NCI-H1436 treated with DMSO at 0.1 percent for 48 hours (cell line): Measurements from ENCODE around the gene KCNH5.

Experiments used
- DNase-seq: peaks from one replicate; lab custom pipeline; 2025; lab: John Stamatoyannopoulos, UW

KCNH5 gene

GRCh38 chr14:62674563-62675237 is 370.6 kb downstream of the KCNH5 start:
- no peak for DNase-seq

- no peak for DNase-seq
Measured at GRCh38 chr14:62673014-62673755, 372.1 kb downstream of the KCNH5 start.

- no peak for DNase-seq
Measured at GRCh38 chr14:62670526-62670925, 374.7 kb downstream of the KCNH5 start.

GRCh38 chr14:62667421-62667914 is 377.8 kb downstream of the KCNH5 start:
- peak; percentile 46 for DNase-seq

- DNase-seq: no peak
Measured at GRCh38 chr14:62665286-62665685, 380.0 kb downstream of the KCNH5 start.

GRCh38 chr14:62663456-62663821 is 381.8 kb downstream of the KCNH5 start:
- no peak for DNase-seq

GRCh38 chr14:62662811-62663455 is 382.3 kb downstream of the KCNH5 start:
- DNase-seq: no peak

GRCh38 chr14:62661818-62662217 is 383.4 kb downstream of the KCNH5 start:
- DNase-seq: no peak

- DNase-seq: no peak
Measured at GRCh38 chr14:62658631-62659030, 386.6 kb downstream of the KCNH5 start.

- no peak for DNase-seq
Measured at GRCh38 chr14:62657376-62657775, 387.9 kb downstream of the KCNH5 start.

GRCh38 chr14:62655166-62655565 is 390.1 kb downstream of the KCNH5 start:
- DNase-seq: no peak

GRCh38 chr14:62654641-62655040 is 390.6 kb downstream of the KCNH5 start:
- DNase-seq: no peak
